CD14-positive monocyte (primary cell): Measurements from ENCODE around the gene PATZ1. TPM values are rescaled to one million over a fixed set of nuclear protein-coding genes. Genes with fewer than 3 reads are reported as not detected.

ENCODE experiments used
- DNase-seq, 3 donors: peaks; one replicate each; pipeline ENCODE4 v3.0.0-alpha.2; 2011 to 2022
- H2AFZ ChIP-seq: 2 replicates; pipeline ENCODE4 v1.6.0; 2012; ENCODE audit warnings: mild to moderate bottlenecking, low read depth, low read length, inconsistent platforms; ENCODE audit not compliant: insufficient read depth, poor library complexity, severe bottlenecking
- H3K27ac ChIP-seq, 2 donors: 1 replicate in 1 of 2; 2 replicates in 1 of 2; pipeline ENCODE4 v1.5.1; 2012 to 2013; ENCODE audit warnings: low read length in 2 of 2, control low read depth in 1 of 2, inconsistent platforms in 1 of 2, low read depth in 1 of 2, mild to moderate bottlenecking in 1 of 2
- H3K27me3 ChIP-seq, 2 donors: one replicate each; pipeline versions ENCODE4 v1.6.0 to v1.6.1; 2011 to 2013; ENCODE audit warnings: low read length in 2 of 2; ENCODE audit not compliant: control insufficient read depth in 2 of 2, insufficient read depth in 2 of 2
- H3K36me3 ChIP-seq, 2 donors: replicated peaks in 1 of 2; 1 replicate in 1 of 2; 2 replicates in 1 of 2; pipeline versions ENCODE4 v1.5.1 to v1.6.1; 2012 to 2013; ENCODE audit warnings: low read length in 2 of 2, control low read depth in 1 of 2, inconsistent platforms in 1 of 2, mild to moderate bottlenecking in 1 of 2; ENCODE audit not compliant: insufficient read depth in 2 of 2, control insufficient read depth in 1 of 2
- H3K4me1 ChIP-seq, 2 donors: 1 replicate in 1 of 2; 2 replicates in 1 of 2; pipeline versions ENCODE4 v1.5.1 to v1.6.1; 2012 to 2013; ENCODE audit warnings: low read length in 2 of 2, control low read depth in 1 of 2, inconsistent platforms in 1 of 2, mild to moderate bottlenecking in 1 of 2, moderate library complexity in 1 of 2; ENCODE audit not compliant: insufficient read depth in 2 of 2, control insufficient read depth in 1 of 2
- H3K4me2 ChIP-seq: replicated peaks from 2 replicates; pipeline ENCODE3; 2012; ENCODE audit warnings: low read length, moderate library complexity, mild to moderate bottlenecking; ENCODE audit not compliant: poor library complexity, severe bottlenecking; ENCODE audit errors: extremely low read depth
- H3K4me3 ChIP-seq, 3 experiments: fragments of 200-600 bp in 1 of 3; sonication (generic) in 1 of 3; replicated peaks in 1 of 3; 1 replicate in 2 of 3; 2 replicates in 1 of 3; pipeline ENCODE4 v1.5.1; 2011 to 2013; ENCODE audit warnings: low read length in 3 of 3, mild to moderate bottlenecking in 3 of 3, control low read depth in 2 of 3, low read depth in 2 of 3, inconsistent platforms in 1 of 3, moderate library complexity in 1 of 3
- H3K79me2 ChIP-seq: 2 replicates; pipeline ENCODE4 v1.6.0; 2012; ENCODE audit warnings: mild to moderate bottlenecking, control low read depth, inconsistent platforms, low read length, moderate library complexity; ENCODE audit not compliant: insufficient read depth
- H3K9ac ChIP-seq: 2 replicates; pipeline ENCODE4 v1.6.0; 2017; ENCODE audit warnings: low read length, mild to moderate bottlenecking; ENCODE audit not compliant: insufficient read depth, poor library complexity, severe bottlenecking
- H3K9me3 ChIP-seq, 2 donors: replicated peaks in 1 of 2; 1 replicate in 1 of 2; 2 replicates in 1 of 2; pipeline versions ENCODE4 v1.5.1 to v1.6.1; 2012 to 2013; ENCODE audit warnings: low read length in 2 of 2, control low read depth in 1 of 2; ENCODE audit not compliant: control insufficient read depth in 1 of 2, insufficient read depth in 1 of 2
- H4K20me1 ChIP-seq: 2 replicates; pipeline ENCODE4 v1.6.0; 2012; ENCODE audit warnings: mild to moderate bottlenecking, low read length, control low read depth, moderate library complexity; ENCODE audit not compliant: insufficient read depth
- H3K27ac Mint-ChIP-seq, 7 donors: one replicate each; pipeline ENCODE4 v1.8.0; 2020; ENCODE audit warnings: mild to moderate bottlenecking in 7 of 7, mixed read lengths in 7 of 7, moderate library complexity in 6 of 7, inconsistent platforms in 2 of 7
- H3K27me3 Mint-ChIP-seq, 3 donors: one replicate each; pipeline ENCODE4 v1.8.0; 2021 to 2022; ENCODE audit warnings: low read depth in 3 of 3, mild to moderate bottlenecking in 3 of 3, mixed read lengths in 3 of 3, moderate library complexity in 3 of 3, inconsistent platforms in 1 of 3
- H3K36me3 Mint-ChIP-seq, 2 donors: one replicate each; pipeline ENCODE4 v1.8.0; 2020; ENCODE audit warnings: mixed read lengths in 2 of 2, inconsistent platforms in 1 of 2, mild to moderate bottlenecking in 1 of 2
- H3K4me1 Mint-ChIP-seq: one replicate; pipeline ENCODE4 v1.8.0; 2020; ENCODE audit warnings: mild to moderate bottlenecking, mixed read lengths
- H3K4me3 Mint-ChIP-seq, 2 donors: one replicate each; pipeline ENCODE4 v1.8.0; 2020; ENCODE audit warnings: mild to moderate bottlenecking in 2 of 2, mixed read lengths in 2 of 2, moderate library complexity in 1 of 2
- H3K9me3 Mint-ChIP-seq, 7 donors: one replicate each; pipeline ENCODE4 v1.8.0; 2020 to 2022; ENCODE audit warnings: mixed read lengths in 7 of 7, mild to moderate bottlenecking in 6 of 7, moderate library complexity in 6 of 7, inconsistent platforms in 2 of 7
- WGBS: methylation state at CpG from one replicate; pipeline ENCODE4 v1.1.5; 2013; ENCODE audit warnings: missing lambda C conversion rate; ENCODE audit not compliant: insufficient coverage; 5-methylcytosine and 5-hydroxymethylcytosine counted together
- intact Hi-C, 2 donors: fragments of 100-400 bp; cut with micrococcal nuclease; formaldehyde crosslinking; loops; one replicate each; pipeline versions ENCODE4 v1.15.0 to v1.15.1; 2023
- polyA plus RNA-seq, 3 donors: library from polyadenylated mRNA; depleted of rRNA in 1 of 3; unstranded in 2 of 3; stranded (reverse) in 1 of 3; fragments of 300-500 nt in 2 of 3; fragments of >200 nt in 1 of 3; fragmentation: Illumina TruSeq in 2 of 3; gene quantifications; 1 replicate in 2 of 3; 2 replicates in 1 of 3; pipeline ENCODE4 v1.2.3, GENCODE V29; 2012 to 2021
- TF ChIP-seq, protein P1 (sequence below): fragments of 200-600 bp; IDR thresholded peaks from one replicate; pipeline ENCODE4 v1.8.0; 2022; ENCODE audit warnings: antibody characterized with exemption, mild to moderate bottlenecking

Gene PATZ1
- polyA plus RNA-seq, 3 donors, result 1.8 to 10.7 (median 2.0) TPM

DNA sequence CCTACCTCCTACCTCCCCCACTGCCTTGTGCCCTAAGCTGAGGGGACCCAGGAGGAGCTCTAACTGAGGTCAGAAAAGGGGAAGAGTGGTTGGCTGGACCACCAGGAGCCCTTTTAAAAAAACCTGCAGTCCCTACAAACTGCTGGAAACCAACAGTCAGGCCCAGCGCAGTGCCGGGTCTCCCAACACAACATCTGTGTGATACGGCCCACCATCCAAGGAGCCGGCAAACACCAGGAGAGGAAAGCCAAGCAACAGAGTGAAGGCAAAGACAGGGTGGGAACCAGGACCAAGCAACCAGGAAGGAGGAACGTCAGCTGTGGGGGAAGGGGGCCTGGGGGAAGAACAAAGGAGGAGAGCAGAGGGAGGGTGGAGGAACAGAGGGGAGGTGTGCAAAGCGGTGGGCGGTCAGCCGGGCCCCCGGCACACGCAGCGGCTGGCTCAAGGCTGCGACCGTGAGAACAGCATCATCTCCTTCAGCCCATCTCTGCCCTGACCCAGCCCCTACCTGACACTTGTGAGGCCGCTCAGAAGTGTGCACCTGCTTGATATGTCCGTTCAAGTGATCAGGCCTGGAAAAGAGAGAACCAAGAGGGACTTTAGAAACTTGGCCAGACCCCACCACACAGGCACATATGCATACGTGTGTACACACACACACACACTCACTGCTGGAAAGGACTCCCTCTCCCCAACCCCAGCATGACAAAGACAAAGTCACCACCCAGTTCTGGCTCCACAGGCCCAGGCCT, 3.6 kb downstream of the PATZ1 start:
- Mint-ChIP-seq H3K27me3 (peaks cover 0 to 2% (median 1%) of the 10 kb centered on the region in 3 donors), H3K36me3 (peaks cover 51 to 59% of the 10 kb centered on the region in 2 donors), H3K4me3 (peak overlapping the region; percentile 4 to 90), H3K9me3 (no peaks in the 10 kb centered on the region), H3K27ac (peak overlapping the region in 2 of 7 donors; percentile 22 to 52), H3K4me1 (peaks cover 50% of the 10 kb centered on the region)
- H3K4me2 ChIP-seq, result no peak overlapping the region
- no peak overlapping the region for H2AFZ ChIP-seq
- peaks cover 33 to 42% of the 10 kb centered on the region in 2 donors for H3K4me1 ChIP-seq
- H4K20me1 ChIP-seq, result peaks cover 80% of the 10 kb centered on the region
- H3K79me2 ChIP-seq, result peaks cover 60% of the 10 kb centered on the region
- H3K9me3 ChIP-seq, result no peaks in the 10 kb centered on the region
- peaks cover 49 to 53% of the 10 kb centered on the region in 2 donors for H3K36me3 ChIP-seq
- no peak for DNase-seq
- TF ChIP-seq, protein P1, sequence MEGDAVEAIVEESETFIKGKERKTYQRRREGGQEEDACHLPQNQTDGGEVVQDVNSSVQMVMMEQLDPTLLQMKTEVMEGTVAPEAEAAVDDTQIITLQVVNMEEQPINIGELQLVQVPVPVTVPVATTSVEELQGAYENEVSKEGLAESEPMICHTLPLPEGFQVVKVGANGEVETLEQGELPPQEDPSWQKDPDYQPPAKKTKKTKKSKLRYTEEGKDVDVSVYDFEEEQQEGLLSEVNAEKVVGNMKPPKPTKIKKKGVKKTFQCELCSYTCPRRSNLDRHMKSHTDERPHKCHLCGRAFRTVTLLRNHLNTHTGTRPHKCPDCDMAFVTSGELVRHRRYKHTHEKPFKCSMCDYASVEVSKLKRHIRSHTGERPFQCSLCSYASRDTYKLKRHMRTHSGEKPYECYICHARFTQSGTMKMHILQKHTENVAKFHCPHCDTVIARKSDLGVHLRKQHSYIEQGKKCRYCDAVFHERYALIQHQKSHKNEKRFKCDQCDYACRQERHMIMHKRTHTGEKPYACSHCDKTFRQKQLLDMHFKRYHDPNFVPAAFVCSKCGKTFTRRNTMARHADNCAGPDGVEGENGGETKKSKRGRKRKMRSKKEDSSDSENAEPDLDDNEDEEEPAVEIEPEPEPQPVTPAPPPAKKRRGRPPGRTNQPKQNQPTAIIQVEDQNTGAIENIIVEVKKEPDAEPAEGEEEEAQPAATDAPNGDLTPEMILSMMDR, result no peak
- H3K9ac ChIP-seq, result no peak overlapping the region
- WGBS, result 73% methylated on average over 6 of the region's 16 CpGs
- intact Hi-C loops, result loop anchor here in 1 of 2 donors (10.0 kb wide), 1 partner anchor 292 kb away; no protein-coding TSS in a partner anchor
- peak overlapping the region in 1 of 2 donors; percentile 20 for H3K27ac ChIP-seq
- H3K27me3 ChIP-seq, result no peaks in the 10 kb centered on the region
- H3K4me3 ChIP-seq, result no peak overlapping the region

- Histone ChIP-seq H3K9me3 (no peaks in the 10 kb centered on the region), H3K4me3 (no peak overlapping the region), H3K79me2 (peaks cover 60% of the 10 kb centered on the region), H3K4me1 (peaks cover 26 to 32% of the 10 kb centered on the region in 2 donors), H4K20me1 (peaks cover 88% of the 10 kb centered on the region), H3K27me3 (no peaks in the 10 kb centered on the region), H3K27ac (peak overlapping the region in 1 of 2 donors; percentile 20), H3K4me2 (no peak overlapping the region), H3K36me3 (peaks cover 55 to 60% of the 10 kb centered on the region in 2 donors), H2AFZ (no peak overlapping the region), H3K9ac (peak overlapping the region; percentile 8)
- intact Hi-C loops, result loop anchor here in 1 of 2 donors (10.0 kb wide), 1 partner anchor 293 kb away; no protein-coding TSS in a partner anchor
- TF ChIP-seq, protein P1, result no peak
- 95% methylated on average over 11 of the region's 14 CpGs for WGBS
- no peak for DNase-seq
- H3K27ac Mint-ChIP-seq, result peak overlapping the region in 1 of 7 donors; percentile 24
- H3K27me3 Mint-ChIP-seq, result peaks cover 0 to 2% (median 1%) of the 10 kb centered on the region in 3 donors
- H3K4me3 Mint-ChIP-seq, result no peak overlapping the region
- H3K9me3 Mint-ChIP-seq, result no peaks in the 10 kb centered on the region
- H3K4me1 Mint-ChIP-seq, result peaks cover 49% of the 10 kb centered on the region
- peaks cover 58 to 68% of the 10 kb centered on the region in 2 donors for H3K36me3 Mint-ChIP-seq
Measured at GRCh38 chr22:31341386-31342088, 4.6 kb downstream of the PATZ1 start.
